Measurements from ENCODE around the gene LRRC75A.

The LRRC75A gene

DNA sequence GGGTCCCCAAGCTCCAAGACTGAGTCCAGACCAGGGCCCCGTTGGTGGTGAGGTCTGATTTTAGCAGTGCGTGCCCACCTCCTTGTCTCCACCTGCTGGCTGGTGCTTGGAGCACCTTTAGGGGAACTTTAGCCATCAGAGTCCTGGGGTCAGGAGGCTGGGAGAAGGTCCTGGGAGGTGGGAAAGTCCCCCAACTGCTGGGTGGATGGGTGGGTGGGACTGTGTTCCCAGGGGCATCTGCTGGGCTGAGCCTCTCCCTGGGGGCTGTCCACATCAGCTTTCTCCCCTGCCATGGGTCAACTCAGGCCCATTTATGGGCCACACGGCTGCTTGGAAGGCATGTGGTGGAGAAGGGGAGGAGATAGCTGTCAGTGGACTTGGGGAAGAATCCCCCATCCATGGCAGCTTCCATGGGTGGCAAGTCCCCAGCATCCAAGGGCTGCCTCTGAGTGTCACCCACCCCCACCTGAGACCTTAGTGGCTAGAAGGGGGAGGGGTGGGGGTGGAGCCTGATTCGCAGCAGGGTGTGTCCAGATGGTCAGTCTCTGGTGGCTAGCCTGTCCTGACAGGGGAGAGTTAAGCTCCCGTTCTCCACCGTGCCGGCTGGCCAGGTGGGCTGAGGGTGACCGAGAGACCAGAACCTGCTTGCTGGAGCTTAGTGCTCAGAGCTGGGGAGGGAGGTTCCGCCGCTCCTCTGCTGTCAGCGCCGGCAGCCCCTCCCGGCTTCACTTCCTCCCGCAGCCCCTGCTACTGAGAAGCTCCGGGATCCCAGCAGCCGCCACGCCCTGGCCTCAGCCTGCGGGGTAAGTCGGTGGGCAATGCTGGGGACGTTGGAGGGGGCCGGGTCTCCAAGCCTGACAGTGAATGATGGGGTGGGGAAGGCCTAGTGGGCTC lies 76.7 kb downstream of the LRRC75A start, which contains the start of gene TRPV2:
TRPV2 (plus strand) TSS at position 541 of the 894 bp plus-strand sequence. CDS start 2,098 bp downstream, outside the sequence.
- no peak for TF ChIP-seq GATA3 (IDR thresholded peaks at IDR 0.05; ENCODE audit: low read depth, low read length)
- no peak for TF ChIP-seq GATA2 (IDR thresholded peaks at IDR 0.05; ENCODE audit: low read depth, low read length)

DNA sequence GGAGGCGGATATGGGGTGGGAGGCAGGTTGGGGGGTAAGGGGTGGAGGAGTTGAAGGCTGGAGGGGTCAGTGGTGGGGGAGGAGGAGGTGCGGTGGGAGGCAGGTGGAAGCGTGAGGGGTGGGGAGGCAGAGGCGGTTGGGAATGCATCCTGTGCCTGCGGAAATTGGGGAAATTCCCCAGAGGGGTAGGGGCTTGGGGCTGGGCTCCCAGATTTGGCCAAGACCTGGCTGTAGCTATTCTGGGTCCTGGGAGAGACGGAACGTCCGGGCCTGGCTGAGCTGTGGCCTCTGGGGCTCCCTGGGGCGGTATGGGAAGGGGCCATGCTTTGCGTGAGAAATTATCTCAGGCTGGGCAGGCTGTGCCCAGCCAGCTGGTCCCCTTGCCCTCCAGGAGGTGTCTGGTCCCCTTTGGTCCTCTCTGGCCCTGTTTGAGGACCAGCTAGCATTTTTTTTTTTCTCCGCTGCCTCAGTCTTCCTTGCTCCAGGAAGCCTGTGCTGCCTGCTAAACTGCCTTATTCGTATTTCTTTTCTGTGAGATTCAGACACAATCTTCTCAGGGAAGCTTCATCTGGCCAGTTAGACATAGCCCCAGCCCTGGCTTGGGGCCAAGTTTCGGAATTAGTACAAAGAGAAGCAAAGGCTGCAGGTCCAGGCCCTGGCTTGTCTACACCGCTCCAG lies 83.9 kb downstream of the LRRC75A start:
- TF ChIP-seq GATA3 (IDR thresholded peaks at IDR 0.05; ENCODE audit: low read depth, low read length) (no peak), GATA2 (IDR thresholded peaks at IDR 0.05; ENCODE audit: low read depth, low read length) (no peak)

DNA sequence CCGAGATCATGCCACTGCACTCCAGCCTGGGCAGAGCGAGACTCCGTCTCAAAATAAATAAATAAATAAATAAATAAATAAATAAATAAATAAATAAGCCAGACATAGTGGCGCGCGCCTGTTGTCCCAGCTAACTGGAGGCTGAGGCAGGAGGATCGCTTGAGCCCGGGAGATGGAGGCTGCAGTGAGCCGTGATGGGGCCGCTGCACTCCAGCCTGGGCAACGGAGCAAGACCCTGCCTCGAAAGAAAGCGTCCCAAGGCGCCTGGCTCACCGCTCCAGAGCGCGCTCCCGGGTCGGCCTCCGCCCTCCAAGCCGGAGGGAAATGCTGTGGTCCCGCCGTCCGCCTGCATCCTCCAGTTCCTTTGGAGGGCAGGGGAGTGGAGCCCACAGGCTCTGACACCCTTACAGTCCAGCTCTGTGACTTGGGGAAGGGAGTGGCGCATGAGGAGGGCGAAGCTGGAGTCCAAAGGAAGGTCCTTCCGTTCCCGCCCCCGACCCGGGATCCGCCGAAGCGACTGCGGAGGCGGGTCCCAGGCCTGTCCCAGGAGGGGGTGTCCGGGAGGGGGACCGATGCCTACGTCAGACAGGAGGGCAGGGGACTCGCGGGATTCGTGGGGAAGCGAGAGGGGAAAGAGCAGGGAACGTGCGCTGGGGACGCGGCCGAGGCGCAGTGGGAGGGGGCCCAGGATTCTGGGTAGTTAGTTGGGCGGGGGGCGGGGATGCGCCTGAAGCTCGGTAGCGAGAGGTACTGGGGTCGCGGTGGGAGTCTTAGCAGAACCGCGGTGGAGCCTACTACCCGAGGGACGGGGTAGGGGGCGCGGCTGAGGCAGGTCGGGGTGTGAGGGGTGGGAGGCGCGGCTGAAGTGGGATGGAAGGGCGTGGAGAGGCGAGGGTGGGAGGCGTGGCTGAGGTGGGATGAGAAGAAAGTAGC lies 85.0 kb downstream of the LRRC75A start:
- TF ChIP-seq GATA2 (IDR thresholded peaks at IDR 0.05; ENCODE audit: low read depth, low read length) (no peak), GATA3 (IDR thresholded peaks at IDR 0.05; ENCODE audit: low read depth, low read length) (no peak)

DNA sequence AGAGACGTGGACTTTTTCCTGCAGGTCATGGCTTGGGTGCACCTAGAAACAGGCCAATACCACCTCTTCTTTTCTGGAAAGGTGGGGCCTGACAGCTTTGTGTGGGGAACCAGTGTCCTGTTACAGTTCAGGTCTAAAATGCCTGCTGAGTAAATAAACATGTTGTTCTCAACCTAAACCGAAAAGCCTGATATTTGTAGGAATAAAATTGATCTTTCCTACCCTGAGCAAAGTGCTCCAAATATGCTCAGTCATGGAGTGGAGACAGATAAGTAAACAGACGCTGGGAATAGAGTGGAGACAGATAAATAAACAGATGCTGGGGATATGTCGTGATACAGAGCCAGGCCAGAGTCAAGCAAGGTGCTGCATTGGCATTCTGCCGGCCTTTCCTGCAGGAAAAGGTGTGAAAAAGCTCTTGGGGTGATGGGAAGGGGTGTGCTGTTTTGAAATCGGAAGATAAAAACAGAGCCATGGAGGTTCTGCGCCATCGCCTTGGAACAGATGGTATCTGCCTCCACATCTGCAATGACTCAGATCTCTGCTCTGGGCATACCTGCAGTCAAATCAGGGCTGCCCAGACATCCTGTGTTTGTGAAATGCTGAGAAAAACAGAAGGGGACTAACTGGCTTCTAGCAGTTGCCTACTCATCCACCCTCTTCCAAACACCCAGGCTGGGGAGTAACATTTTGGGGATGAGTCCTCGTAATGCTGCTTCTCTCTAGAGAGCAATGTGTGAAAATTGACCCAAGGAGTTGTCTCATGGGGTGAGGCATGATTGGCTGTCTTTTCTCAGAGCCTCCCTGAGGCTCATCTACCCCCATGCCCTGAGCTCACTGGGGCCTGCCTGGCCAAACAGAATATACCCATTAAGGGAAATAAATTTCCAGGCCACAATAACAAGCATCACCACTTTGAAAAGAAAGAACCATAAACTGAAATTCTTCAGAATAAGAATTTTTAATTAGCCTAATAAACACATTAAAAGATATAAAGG lies 93.4 kb downstream of the LRRC75A start:
- TF ChIP-seq GATA3 (IDR thresholded peaks at IDR 0.05; ENCODE audit: low read depth, low read length) (peak; percentile 53; the same call in 1 of the 2 replicates), GATA2 (IDR thresholded peaks at IDR 0.05; ENCODE audit: low read depth, low read length) (peak; percentile 94)

All from SH-SY5Y (cell line).